WERI-Rb-1 (cell line): ENCODE results near the gene METTL25B.

Experiments used
- DNase-seq: peaks from one replicate; pipeline ENCODE4 v3.0.0-alpha.2; 2020
- H3K27ac ChIP-seq: fragments of 250-450 bp; sonication (Bioruptor Pico); 2 replicates; pipeline ENCODE4 v1.5.1; 2020; ENCODE audit warnings: mild to moderate bottlenecking, moderate library complexity
- H3K27me3 ChIP-seq: fragments of 250-450 bp; sonication (Bioruptor Pico); 2 replicates; pipeline ENCODE4 v1.5.1; 2021; ENCODE audit warnings: mild to moderate bottlenecking, low read depth, moderate library complexity; ENCODE audit not compliant: insufficient read depth, severe bottlenecking
- H3K36me3 ChIP-seq: fragments of 250-450 bp; sonication (Bioruptor Pico); 2 replicates; pipeline ENCODE4 v1.5.1; 2020; ENCODE audit warnings: mild to moderate bottlenecking, moderate library complexity
- H3K4me3 ChIP-seq: 2 replicates; pipeline ENCODE4 v1.5.1; 2011; ENCODE audit warnings: low read depth, mild to moderate bottlenecking, control low read depth, low read length
- H3K9me3 ChIP-seq: fragments of 250-450 bp; sonication (Bioruptor Pico); 2 replicates; pipeline ENCODE4 v1.5.1; 2021; ENCODE audit warnings: mild to moderate bottlenecking, moderate library complexity; ENCODE audit not compliant: severe bottlenecking
- CTCF ChIP-seq: IDR thresholded peaks from 2 replicates; pipeline ENCODE4 v1.5.1; 2011; ENCODE audit warnings: low read depth, mild to moderate bottlenecking, control low read depth, inconsistent platforms, low read length

The METTL25B gene

GRCh38 chr1:156697481-156697880 is 30.8 kb upstream of the METTL25B start:
- TF ChIP-seq CTCF, result no peak

GRCh38 chr1:156698995-156699394 is 29.3 kb upstream of the METTL25B start:
- H3K36me3 ChIP-seq, result peaks cover 55% of the 10 kb centered on the region
- H3K27me3 ChIP-seq, result no peaks in the 10 kb centered on the region
- no peak for DNase-seq
- no peak overlapping the region; the same call in 1 of the 2 replicates for H3K27ac ChIP-seq
- H3K4me3 ChIP-seq, result no peak overlapping the region
- no peaks in the 10 kb centered on the region for H3K9me3 ChIP-seq
- no peak for TF ChIP-seq CTCF

More at GRCh38 chr1:156697481-156697880, 30.8 kb upstream of the METTL25B start:
- Histone ChIP-seq H3K27ac (peak overlapping the region; percentile 71), H3K4me3 (no peak overlapping the region), H3K27me3 (no peaks in the 10 kb centered on the region), H3K9me3 (no peaks in the 10 kb centered on the region), H3K36me3 (peaks cover 48% of the 10 kb centered on the region)
- DNase-seq, result peak; percentile 97

GRCh38 chr1:156700736-156701531 is 27.3 kb upstream of the METTL25B start:
- no peak for TF ChIP-seq CTCF
- Histone ChIP-seq H3K27ac (peak overlapping the region; percentile 59), H3K9me3 (no peaks in the 10 kb centered on the region), H3K4me3 (no peak overlapping the region), H3K27me3 (no peaks in the 10 kb centered on the region), H3K36me3 (peaks cover 58% of the 10 kb centered on the region)
- DNase-seq, result peak; percentile 77

- Histone ChIP-seq H3K27ac (peak overlapping the region; percentile 86), H3K27me3 (no peaks in the 10 kb centered on the region), H3K9me3 (no peaks in the 10 kb centered on the region), H3K4me3 (peak overlapping the region; percentile 74), H3K36me3 (peaks cover 51% of the 10 kb centered on the region)
- no peak for DNase-seq
- TF ChIP-seq CTCF, result no peak
Observed at GRCh38 chr1:156703336-156703735, 24.9 kb upstream of the METTL25B start.

- DNase-seq, result peak; percentile 94
- Histone ChIP-seq H3K9me3 (no peaks in the 10 kb centered on the region), H3K36me3 (peaks cover 47% of the 10 kb centered on the region), H3K27me3 (no peaks in the 10 kb centered on the region), H3K27ac (peak overlapping the region; percentile 86), H3K4me3 (peak overlapping the region; percentile 74)
- 0 out of 2 replicates have a peak, but pooled peaks have one; percentile 4 for TF ChIP-seq CTCF
Observed at GRCh38 chr1:156703741-156704140, 24.5 kb upstream of the METTL25B start.
